PFSK-1 (cell line): ENCODE measurements around the gene GINS1.
A peak's percentile ranks its signal among the peaks of the same experiment; 100 is the strongest.

Experiments
- POLR2AphosphoS5 ChIP-seq: IDR thresholded peaks from 2 replicates; pipeline ENCODE4 v1.6.1; 2012; ENCODE audit warnings: low read depth, mild to moderate bottlenecking, control low read depth, low read length, moderate library complexity
- SIN3A ChIP-seq: IDR thresholded peaks from 2 replicates; pipeline ENCODE4 v1.6.1; 2012; ENCODE audit warnings: mild to moderate bottlenecking, low read length, moderate library complexity, borderline replicate concordance; ENCODE audit not compliant: insufficient read depth

DNA sequence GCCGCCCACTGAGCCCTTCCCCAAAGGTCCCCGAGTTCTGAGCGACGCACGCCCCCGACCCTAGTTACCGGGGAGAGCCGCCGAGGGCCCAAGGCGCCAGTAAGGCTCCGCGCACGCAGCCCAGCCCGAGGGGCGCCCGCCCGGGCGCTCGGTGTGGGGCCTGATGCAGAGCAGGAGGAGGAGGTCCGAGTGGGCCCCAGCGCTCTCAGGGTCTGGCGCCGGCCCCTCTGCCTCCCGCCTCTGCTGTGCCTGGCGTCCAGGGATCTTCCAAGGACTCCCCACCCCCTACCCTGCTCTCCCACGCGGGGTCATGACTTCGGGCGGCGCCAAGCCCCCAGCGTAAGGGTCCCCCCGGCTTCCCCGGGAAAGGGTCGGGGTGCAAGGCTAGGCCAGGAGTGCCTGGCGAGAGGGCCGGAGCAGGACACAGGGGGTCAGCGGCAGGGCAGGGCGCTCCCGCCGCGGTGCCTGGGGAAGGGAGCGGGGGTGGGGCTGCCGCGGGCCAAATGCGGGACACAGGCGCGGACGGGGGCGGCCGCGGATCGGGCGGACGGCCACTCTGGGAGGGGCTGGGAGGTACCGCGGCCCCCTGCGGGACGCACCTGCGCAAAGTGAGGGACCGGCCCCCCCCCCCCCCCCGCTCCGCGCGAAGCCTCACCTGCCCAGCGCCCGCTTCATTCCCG, 17.5 kb upstream of the GINS1 start:
- TF ChIP-seq POLR2AphosphoS5 (0 out of 2 replicates have a peak, but pooled peaks have one; percentile 9), SIN3A (no peak)
